ENCODE data around the gene RASA2.

- TF ChIP-seq CTCF (optimal IDR thresholded peaks at IDR 0.05 in 1 of 3, IDR thresholded peaks at IDR 0.05 in 1 of 3, conservative IDR thresholded peaks at IDR 0.05 in 1 of 3; ENCODE audit: extremely low read depth in 1 of 3, insufficient read depth in 2 of 3, low read length in 3 of 3) (no peak), EZH2 (IDR thresholded peaks at IDR 0.05; ENCODE audit: low read length) (no peak)
Observed at GRCh38 chr3:141652349-141652748, 165.5 kb downstream of the RASA2 start.
